Chondrocyte (in vitro differentiated cells): ENCODE measurements around the gene KCNJ15. TPM values are rescaled to one million over a fixed set of nuclear protein-coding genes. Genes with fewer than 3 reads are reported as not detected.

ENCODE experiments used
- DNase-seq: peaks from one replicate; pipeline ENCODE4 v3.0.0; 2021; ENCODE audit warnings: mixed read lengths, low spot score
- H3K27ac Mint-ChIP-seq: one replicate; pipeline ENCODE4 v1.8.0; 2021; ENCODE audit warnings: mild to moderate bottlenecking, moderate library complexity, mixed read lengths; ENCODE audit not compliant: unreplicated experiment
- H3K27me3 Mint-ChIP-seq: 2 replicates; pipeline ENCODE4 v1.8.0; 2021; ENCODE audit warnings: low read depth, mixed read lengths
- H3K36me3 Mint-ChIP-seq: 2 replicates; pipeline ENCODE4 v1.8.0; 2021; ENCODE audit warnings: low read depth, mixed read lengths
- H3K4me1 Mint-ChIP-seq: 2 replicates; pipeline ENCODE4 v1.8.0; 2021; ENCODE audit warnings: low read depth, mild to moderate bottlenecking, mixed read lengths
- H3K4me3 Mint-ChIP-seq: one replicate; pipeline ENCODE4 v1.8.0; 2021; ENCODE audit warnings: mild to moderate bottlenecking, moderate library complexity, mixed read lengths; ENCODE audit not compliant: unreplicated experiment
- H3K9me3 Mint-ChIP-seq: 2 replicates; pipeline ENCODE4 v1.8.0; 2021; ENCODE audit warnings: low read depth, mixed read lengths
- CTCF ChIP-seq: fragments of 200-600 bp; sonication (generic); IDR thresholded peaks from 2 replicates; pipeline ENCODE4 v1.5.0; 2021; ENCODE audit warnings: antibody characterized with exemption, mild to moderate bottlenecking, moderate library complexity
- total RNA-seq: library from RNA; stranded (reverse); gene quantifications from 3 replicates; pipeline ENCODE4 v1.2.1, GENCODE V29; 2021

Gene KCNJ15
- total RNA-seq, 1 donor from 2014 or later = 0.80 TPM

- Mint-ChIP-seq H3K27ac (no peak overlapping the region), H3K4me3 (no peak overlapping the region), H3K9me3 (no peaks in the 10 kb centered on the region), H3K36me3 (no peaks in the 10 kb centered on the region), H3K27me3 (no peaks in the 10 kb centered on the region), H3K4me1 (peaks cover 33% of the 10 kb centered on the region)
- no peak for TF ChIP-seq CTCF
- DNase-seq = no peak
Measured at GRCh38 chr21:38330666-38331065, 73.9 kb downstream of the KCNJ15 start.

- DNase-seq = no peak
- no peak overlapping the region for H3K27ac Mint-ChIP-seq
- H3K4me3 Mint-ChIP-seq = peak overlapping the region; percentile 4
- no peaks in the 10 kb centered on the region for H3K9me3 Mint-ChIP-seq
- no peaks in the 10 kb centered on the region for H3K27me3 Mint-ChIP-seq
- no peaks in the 10 kb centered on the region for H3K36me3 Mint-ChIP-seq
- peaks cover 25% of the 10 kb centered on the region for H3K4me1 Mint-ChIP-seq
- peak; percentile 62 for TF ChIP-seq CTCF
Measured at GRCh38 chr21:38333301-38334272, 76.8 kb downstream of the KCNJ15 start.

- no peak for TF ChIP-seq CTCF
- Mint-ChIP-seq H3K36me3 (no peaks in the 10 kb centered on the region), H3K9me3 (no peaks in the 10 kb centered on the region), H3K4me3 (no peak overlapping the region), H3K27me3 (no peaks in the 10 kb centered on the region), H3K4me1 (peaks cover 21% of the 10 kb centered on the region), H3K27ac (no peak overlapping the region)
- DNase-seq = peak; percentile 56
Measured at GRCh38 chr21:38334866-38335265, 78.1 kb downstream of the KCNJ15 start.

- TF ChIP-seq CTCF = no peak
- no peak overlapping the region for H3K4me3 Mint-ChIP-seq
- H3K27me3 Mint-ChIP-seq = no peaks in the 10 kb centered on the region
- no peak for DNase-seq
- no peak overlapping the region for H3K27ac Mint-ChIP-seq
- H3K9me3 Mint-ChIP-seq = peaks cover 1% of the 10 kb centered on the region
- peaks cover 33% of the 10 kb centered on the region for H3K4me1 Mint-ChIP-seq
- H3K36me3 Mint-ChIP-seq = no peaks in the 10 kb centered on the region
Measured at GRCh38 chr21:38337793-38338192, 81.0 kb downstream of the KCNJ15 start.

- H3K27ac Mint-ChIP-seq = no peak overlapping the region
- TF ChIP-seq CTCF = no peak
Measured at GRCh38 chr21:38340131-38340530, 83.3 kb downstream of the KCNJ15 start.

More at GRCh38 chr21:38340131-38340530, 83.3 kb downstream of the KCNJ15 start:
- Mint-ChIP-seq H3K27me3 (no peaks in the 10 kb centered on the region), H3K9me3 (peaks cover 3% of the 10 kb centered on the region), H3K4me3 (no peak overlapping the region), H3K36me3 (no peaks in the 10 kb centered on the region), H3K4me1 (peaks cover 35% of the 10 kb centered on the region)
- DNase-seq = no peak
